A673 (cell line): ENCODE results near the gene DNAJA4. TPM values are rescaled to one million over a fixed set of nuclear protein-coding genes. Genes with fewer than 3 reads are reported as not detected.
"Not testable (repeated sequence)": the region's sequence is repeated elsewhere in the genome, so short reads cannot be mapped to it uniquely, and the experiment has no call there.

Experiments used
- BruUV-seq: library from RNA; stranded (reverse); fragments of 400-500 nt; replicated peaks from 2 replicates; lab custom pipeline; 2021; lab: Mats Ljungman, UMichigan
- CTCF ChIA-PET: fragments of 300-600 bp; sonication (Branson Sonifier 250); formaldehyde crosslinking; loops from one replicate; lab custom pipeline; 2022; ENCODE audit warnings: antibody characterized with exemption; lab: Charles Lee
- POLR2A ChIA-PET: fragments of 300-600 bp; sonication (Branson Sonifier 250); formaldehyde crosslinking; loops from one replicate; lab custom pipeline; 2022; ENCODE audit warnings: antibody characterized with exemption; ENCODE audit not compliant: low non-redundant PET; lab: Charles Lee
- DNase-seq: peaks from one replicate; pipeline ENCODE4 v3.0.0-alpha.2; 2015; ENCODE audit warnings: low spot score
- H3K27ac ChIP-seq: fragments of 200-600 bp; sonication (generic); 2 replicates; pipeline ENCODE4 v1.5.1; 2016; ENCODE audit warnings: mixed run types, low read depth, mild to moderate bottlenecking, mixed read lengths, antibody characterized with exemption, low read length; ENCODE audit not compliant: poor library complexity, severe bottlenecking
- H3K27me3 ChIP-seq: fragments of 200-600 bp; sonication (generic); replicated peaks from 2 replicates; pipeline ENCODE4 v1.6.1; 2017; ENCODE audit warnings: mixed run types, low read depth, mild to moderate bottlenecking, mixed read lengths, antibody characterized with exemption, low read length; ENCODE audit not compliant: insufficient read depth, poor library complexity
- H3K36me3 ChIP-seq: fragments of 200-600 bp; sonication (generic); 2 replicates; pipeline ENCODE4 v1.6.1; 2016; ENCODE audit warnings: mixed run types, mild to moderate bottlenecking, mixed read lengths, antibody characterized with exemption, low read length; ENCODE audit not compliant: insufficient read depth, poor library complexity, severe bottlenecking
- H3K4me1 ChIP-seq: fragments of 200-600 bp; sonication (generic); 2 replicates; pipeline ENCODE4 v1.6.1; 2017; ENCODE audit warnings: mixed run types, mild to moderate bottlenecking, mixed read lengths, antibody characterized with exemption, low read length; ENCODE audit not compliant: insufficient read depth, poor library complexity, severe bottlenecking
- H3K4me3 ChIP-seq: fragments of 200-600 bp; sonication (generic); 2 replicates; pipeline ENCODE4 v1.5.1; 2016; ENCODE audit warnings: low read depth, mixed run types, mild to moderate bottlenecking, mixed read lengths, low read length; ENCODE audit not compliant: poor library complexity, severe bottlenecking
- H3K9me3 ChIP-seq: fragments of 200-600 bp; sonication (generic); 2 replicates; pipeline ENCODE4 v1.6.1; 2016; ENCODE audit warnings: mixed run types, low read depth, mild to moderate bottlenecking, mixed read lengths, antibody characterized with exemption, low read length; ENCODE audit not compliant: poor library complexity, severe bottlenecking
- CTCF ChIP-seq: fragments of 300-800, 200-600 bp; sonication (generic); conservative IDR thresholded peaks from 2 replicates; pipeline ENCODE4 v1.5.1; 2017; ENCODE audit warnings: low read depth, mild to moderate bottlenecking, antibody characterized with exemption, low read length, moderate library complexity, mixed read lengths
- EZH2 ChIP-seq: fragments of 200-600 bp; sonication (generic); IDR thresholded peaks from 2 replicates; pipeline ENCODE4 v1.6.1; 2017; ENCODE audit warnings: borderline replicate concordance, low read depth, mild to moderate bottlenecking, mixed read lengths, antibody characterized with exemption, low read length; ENCODE audit not compliant: poor library complexity, severe bottlenecking
- intact Hi-C: fragments of 100-400 bp; cut with micrococcal nuclease; formaldehyde crosslinking; loops from one replicate; pipeline ENCODE4 v1.10.0; 2022; ENCODE audit not compliant: unreplicated experiment
- total RNA-seq: library from RNA; stranded (reverse); gene quantifications from 2 replicates; pipeline ENCODE4 v1.2.3, GENCODE V29; 2021

Gene DNAJA4
- total RNA-seq, 1 experiment from 2014 or later, result 15.7 TPM

- intact Hi-C loops, result loop anchor here (5.0 kb wide), 1 partner anchor 48 kb away; no protein-coding TSS in a partner anchor
- POLR2A ChIA-PET, result no interaction called here
These were observed 19.5 kb upstream of the DNAJA4 start for GRCh38 chr15:78244893-78245292.

GRCh38 chr15:78245392-78245791 is 19.0 kb upstream of the DNAJA4 start:
- H3K27me3 ChIP-seq, H3K27ac ChIP-seq, H3K9me3 ChIP-seq, DNase-seq, intact Hi-C loops, H3K36me3 ChIP-seq, H3K4me3 ChIP-seq, H3K4me1 ChIP-seq, CTCF ChIA-PET, BruUV-seq, POLR2A ChIA-PET: not testable (repeated sequence)

More at GRCh38 chr15:78244893-78245292, 19.5 kb upstream of the DNAJA4 start:
- H3K27ac ChIP-seq, result no peak overlapping the region
- no peaks in the 10 kb centered on the region for H3K27me3 ChIP-seq
- no peaks in the 10 kb centered on the region for H3K9me3 ChIP-seq
- CTCF ChIA-PET, result no interaction called here
- no peaks in the 10 kb centered on the region for H3K4me1 ChIP-seq
- BruUV-seq, result no TSS peak
- TF ChIP-seq CTCF, result no peak
- TF ChIP-seq EZH2, result no peak
- no peak overlapping the region for H3K4me3 ChIP-seq
- no peak for DNase-seq
- no peaks in the 10 kb centered on the region for H3K36me3 ChIP-seq

GRCh38 chr15:78245976-78246620 is 18.3 kb upstream of the DNAJA4 start:
- H3K4me1 ChIP-seq, H3K36me3 ChIP-seq, intact Hi-C loops, DNase-seq, BruUV-seq, H3K9me3 ChIP-seq, H3K4me3 ChIP-seq, POLR2A ChIA-PET, CTCF ChIA-PET, H3K27me3 ChIP-seq, H3K27ac ChIP-seq: not testable (repeated sequence)

GRCh38 chr15:78247911-78248310 is 16.5 kb upstream of the DNAJA4 start:
- no peak overlapping the region for H3K4me3 ChIP-seq
- no TSS peak for BruUV-seq
- CTCF ChIA-PET, result no interaction called here
- no peaks in the 10 kb centered on the region for H3K9me3 ChIP-seq
- H3K27ac ChIP-seq, result no peak overlapping the region
- POLR2A ChIA-PET, result no interaction called here
- TF ChIP-seq CTCF (no peak), EZH2 (no peak)
- DNase-seq, result no peak
- no peaks in the 10 kb centered on the region for H3K4me1 ChIP-seq
- no peaks in the 10 kb centered on the region for H3K36me3 ChIP-seq
- intact Hi-C loops, result no loop called here
- H3K27me3 ChIP-seq, result no peaks in the 10 kb centered on the region
